UCSD-AML1 (cell line): ENCODE results near the gene ANKRD40CL.

ENCODE experiments used
- DNase-seq: peaks from one replicate; lab custom pipeline; 2025; ENCODE audit not compliant: unreplicated experiment; lab: John Stamatoyannopoulos, UW

Gene ANKRD40CL

GRCh38 chr17:50719144-50719923 is 48.0 kb downstream of the ANKRD40CL start, which contains the start of gene LUC7L3:
TSS of gene LUC7L3 (plus strand) at chr17:50719603. CDS start at chr17:50719733, 130 bp downstream.
- DNase-seq, result peak; percentile 95

DNA sequence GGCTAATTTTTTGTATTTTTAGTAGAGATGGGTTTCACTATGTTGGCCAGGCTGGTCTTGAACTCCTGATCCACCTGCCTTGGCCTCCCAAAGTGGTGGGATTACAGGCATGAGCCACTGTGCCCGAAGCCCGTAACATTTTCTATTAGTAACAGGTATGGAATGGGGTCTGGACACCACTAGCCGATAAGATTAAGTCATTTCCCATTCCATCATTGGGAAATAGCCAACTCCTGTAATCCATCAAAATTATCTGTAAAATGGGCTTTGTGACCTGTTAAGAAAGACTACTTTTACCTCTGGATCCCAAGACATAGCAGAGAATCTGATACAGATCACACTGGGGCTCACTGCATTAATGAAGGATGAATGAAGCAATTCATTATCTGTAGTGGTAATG is 51.8 kb downstream of the ANKRD40CL start:
- DNase-seq, result no peak

- no peak for DNase-seq
Measured at GRCh38 chr17:50712641-50713040, 54.7 kb downstream of the ANKRD40CL start.
